Measurements from ENCODE around the gene FTO. TPM values are rescaled to one million over a fixed set of nuclear protein-coding genes. Genes with fewer than 3 reads are reported as not detected.

FTO gene
- total and polyA plus RNA-seq, 2 of the 13 experiments (the other 11 are each of a cell fraction or from before 2014, with no cell fraction given): 41.6 to 55.8 TPM

GRCh38 chr16:54107583-54108202, 403.7 kb downstream of the FTO start:
- no peaks in the 10 kb centered on the region for H3K27me3 ChIP-seq (ENCODE audit: control insufficient read depth in 1 of 2, insufficient read depth in 2 of 2, low read length in 2 of 2)
- no peak for FAIRE-seq
- in situ Hi-C loops (cut with HindIII; ENCODE audit: extremely low pct_ligation_motif_present, low pct_unique_long_range_greater_than_20kb): no loop called here
- no peak overlapping the region for H2AFZ ChIP-seq (ENCODE audit: low read length)
- no TSS peak for BruUV-seq (replicated peaks)
- WGBS (ENCODE audit: low lambda C conversion rate): 83% methylated on average over 7 of the region's 7 CpGs
- intact Hi-C loops (cut with micrococcal nuclease; ENCODE audit: unreplicated experiment): no loop called here
- TF ChIP-seq, protein P1, sequence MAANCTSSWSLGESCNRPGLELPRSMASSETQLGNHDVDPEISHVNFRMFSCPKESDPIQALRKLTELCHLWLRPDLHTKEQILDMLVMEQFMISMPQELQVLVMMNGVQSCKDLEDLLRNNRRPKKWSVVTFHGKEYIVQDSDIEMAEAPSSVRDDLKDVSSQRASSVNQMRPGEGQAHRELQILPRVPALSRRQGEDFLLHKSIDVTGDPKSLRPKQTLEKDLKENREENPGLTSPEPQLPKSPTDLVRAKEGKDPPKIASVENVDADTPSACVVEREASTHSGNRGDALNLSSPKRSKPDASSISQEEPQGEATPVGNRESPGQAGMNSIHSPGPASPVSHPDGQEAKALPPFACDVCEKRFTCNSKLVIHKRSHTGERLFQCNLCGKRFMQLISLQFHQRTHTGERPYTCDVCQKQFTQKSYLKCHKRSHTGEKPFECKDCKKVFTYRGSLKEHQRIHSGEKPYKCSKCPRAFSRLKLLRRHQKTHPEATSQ (CRISPR knock-in tag; IDR thresholded peaks at IDR 0.05; ENCODE audit: borderline replicate concordance): no peak
- TF ChIP-seq GMEB1 (CRISPR knock-in tag; IDR thresholded peaks at IDR 0.05; ENCODE audit: borderline replicate concordance): 0 out of 2 replicates have a peak, but pooled peaks have one; percentile 18
- H3K79me2 ChIP-seq (ENCODE audit: insufficient read depth, low read length): no peaks in the 10 kb centered on the region
- no peak overlapping the region for H3K4me2 ChIP-seq (ENCODE audit: low read depth, low read length)
- no peaks in the 10 kb centered on the region for H4K20me1 ChIP-seq (ENCODE audit: insufficient read depth, low read length)
- H3K4me3 ChIP-seq (replicated peaks in 1 of 3; ENCODE audit: insufficient read depth in 1 of 3, low read depth in 2 of 3, low read length in 3 of 3): no peak overlapping the region
- no peak overlapping the region for H3K9ac ChIP-seq (ENCODE audit: insufficient read depth, low read depth, low read length)
- no peaks in the 10 kb centered on the region for H3K9me3 ChIP-seq (ENCODE audit: low read length)
- ATAC-seq: no peak
- no peak overlapping the region for H3K27ac ChIP-seq (ENCODE audit: extremely low read length, insufficient read depth, low read length)
- CTCF ChIA-PET (ENCODE audit: low intra/inter-chr PET ratio, low total read pairs): no interaction called here
- no peak for DNase-seq (ENCODE audit: low spot score)
- POLR2A ChIA-PET: no interaction called here
- peaks cover 41% of the 10 kb centered on the region for H3K4me1 ChIP-seq (ENCODE audit: insufficient read depth, low read length)
- peaks cover 0 to 8% of the 10 kb centered on the region in 2 experiments; a peak in 2 of 5 replicates for H3K36me3 ChIP-seq (replicated peaks in 1 of 2; ENCODE audit: control insufficient read depth in 1 of 2, insufficient read depth in 2 of 2, low read length in 2 of 2)
